GM18873 (cell line): ENCODE results near the gene APLN.

ENCODE experiments used
- ATAC-seq: cut with Tn5 transposase; IDR thresholded peaks from one replicate; pipeline ENCODE4 v1.9.1; 2021; ENCODE audit warnings: mild to moderate bottlenecking, moderate library complexity, moderate number of reproducible peaks; ENCODE audit not compliant: unreplicated experiment, low FRiP score

APLN gene

GRCh38 chrX:129663171-129663570, 8.4 kb upstream of the APLN start:
- no peak for ATAC-seq

GRCh38 chrX:129661369-129661768, 6.6 kb upstream of the APLN start:
- ATAC-seq = no peak

GRCh38 chrX:129659861-129660260, 5.1 kb upstream of the APLN start:
- ATAC-seq = no peak

GRCh38 chrX:129659141-129659540, 4.4 kb upstream of the APLN start:
- no peak for ATAC-seq

DNA sequence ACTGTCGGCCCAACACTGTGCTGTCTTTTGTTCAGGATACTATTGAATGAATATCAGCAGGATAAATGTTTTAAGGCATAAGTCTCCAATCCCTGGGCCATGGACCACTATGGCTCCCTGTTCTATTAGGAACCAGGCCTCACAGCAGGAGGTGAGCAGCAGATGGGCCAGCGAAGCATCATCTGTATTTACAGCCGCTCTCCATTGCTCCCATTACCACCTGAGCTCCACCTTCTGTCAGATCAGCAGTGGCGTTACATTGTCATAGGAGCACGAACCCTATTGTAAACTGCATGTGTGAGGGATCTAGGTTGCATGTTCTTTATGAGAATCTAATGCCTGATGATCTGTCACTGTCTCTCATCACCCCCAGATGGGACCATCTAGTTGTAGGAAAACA, 3.7 kb upstream of the APLN start:
- ATAC-seq = no peak

DNA sequence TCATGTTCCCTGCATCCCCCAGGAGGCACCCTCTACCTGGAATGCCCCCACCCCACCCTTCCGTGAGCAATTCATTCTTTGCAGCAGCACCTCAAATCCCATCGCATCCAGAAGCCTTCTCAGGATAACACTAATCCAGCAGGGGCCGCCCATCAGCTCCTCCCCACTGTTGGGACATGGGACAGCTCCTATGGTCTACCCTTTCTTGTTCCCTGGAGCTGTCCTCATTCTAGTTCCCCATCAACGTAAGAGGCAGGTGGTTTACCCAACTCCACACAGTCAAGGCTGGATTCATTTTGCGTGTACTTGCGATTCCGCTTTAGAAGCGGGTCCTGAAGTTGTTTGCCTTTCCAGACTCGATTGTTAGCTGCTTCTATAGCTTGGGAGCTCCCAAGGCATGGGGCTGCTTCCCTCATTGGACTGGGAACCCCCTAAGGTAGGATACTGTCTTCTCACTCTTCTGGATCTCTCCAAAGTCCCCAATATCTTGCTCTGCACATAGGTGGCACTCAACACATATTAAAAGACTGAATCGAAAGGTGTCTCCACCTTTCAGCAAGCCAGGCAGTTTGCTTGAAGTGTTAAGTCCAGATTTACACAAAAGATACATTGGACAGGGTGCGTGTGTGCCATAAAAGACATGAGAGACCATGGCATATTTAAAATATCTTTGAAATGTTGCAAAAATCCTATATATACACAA, 942 bp upstream of the APLN start:
- no peak for ATAC-seq

- no peak for ATAC-seq
Observed at GRCh38 chrX:129653971-129654651, 645 bp downstream of the APLN start.

- no peak for ATAC-seq
Observed at GRCh38 chrX:129653181-129653970, 1.4 kb downstream of the APLN start.

DNA sequence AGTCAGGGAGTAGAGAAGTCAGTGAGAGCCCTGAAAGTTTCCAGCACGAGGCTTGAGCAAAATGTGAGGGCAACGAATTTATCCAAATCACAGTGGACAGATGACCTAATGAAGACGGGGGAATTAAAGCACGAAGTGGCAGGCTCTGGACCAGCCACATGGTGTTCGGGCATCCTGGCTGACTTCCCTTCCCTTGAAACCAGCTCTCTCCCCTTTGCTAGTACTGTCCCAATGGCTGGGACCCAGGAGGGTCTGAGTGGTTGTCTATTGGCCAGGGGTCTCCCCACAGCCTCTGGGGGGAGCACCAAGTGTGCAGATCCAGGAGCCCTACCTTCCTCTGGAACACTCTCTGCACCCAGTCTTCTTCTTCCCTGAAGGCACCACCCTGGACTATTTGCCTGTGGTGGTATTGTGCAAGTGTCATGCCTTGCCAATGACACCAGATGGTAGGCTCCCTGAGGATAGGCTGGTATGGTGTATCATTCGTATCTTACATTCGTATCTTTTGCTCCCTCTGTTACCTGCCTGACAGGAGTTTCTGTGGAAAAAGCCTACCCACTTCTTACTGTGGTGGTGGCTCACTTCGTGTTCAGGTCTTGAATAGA, 2.1 kb downstream of the APLN start:
- ATAC-seq = no peak

DNA sequence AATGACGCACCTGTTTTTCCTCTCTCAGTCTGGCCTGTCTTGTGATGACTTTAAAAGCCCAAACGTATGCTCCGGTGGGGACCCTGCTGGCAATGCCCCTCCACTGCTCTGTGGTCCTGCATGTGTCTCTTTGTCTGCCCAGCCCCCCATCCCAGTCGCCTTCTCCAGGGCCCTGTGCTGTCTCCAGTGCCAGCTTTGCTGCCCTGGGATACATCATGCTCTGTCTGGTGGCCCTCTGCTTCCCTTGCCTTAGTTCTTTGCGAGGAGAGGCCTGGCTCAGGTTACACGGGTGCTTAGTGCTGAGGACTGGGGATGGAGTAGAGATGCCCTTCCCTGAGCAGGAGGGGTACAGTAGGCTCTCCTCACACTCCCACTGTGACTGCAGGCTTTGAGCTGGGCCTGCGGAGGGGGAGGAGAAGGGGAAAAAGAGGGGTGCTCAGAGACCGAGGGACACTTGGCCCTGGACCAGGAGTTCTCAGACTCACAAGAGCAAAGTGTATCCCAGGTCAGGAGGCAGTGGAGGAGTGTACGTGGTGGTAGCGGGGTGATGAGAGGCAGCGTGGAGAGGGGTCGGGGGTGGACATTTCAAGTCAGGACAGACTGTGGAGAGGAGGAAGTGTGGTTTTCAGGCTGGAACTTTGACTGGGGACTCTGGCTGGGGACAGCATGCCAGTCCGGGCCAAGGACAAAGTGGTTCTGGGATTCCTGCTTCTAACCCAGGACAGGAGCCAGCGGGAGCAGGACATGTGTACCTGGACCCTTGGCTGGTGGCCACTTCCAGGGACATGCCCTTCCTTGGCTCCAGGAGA, 2.8 kb downstream of the APLN start:
- no peak for ATAC-seq

- ATAC-seq = no peak
Observed at GRCh38 chrX:129650821-129651510, 3.8 kb downstream of the APLN start.

GRCh38 chrX:129650183-129650689, 4.5 kb downstream of the APLN start:
- ATAC-seq = no peak

GRCh38 chrX:129649268-129650182, 5.2 kb downstream of the APLN start:
- ATAC-seq = no peak

DNA sequence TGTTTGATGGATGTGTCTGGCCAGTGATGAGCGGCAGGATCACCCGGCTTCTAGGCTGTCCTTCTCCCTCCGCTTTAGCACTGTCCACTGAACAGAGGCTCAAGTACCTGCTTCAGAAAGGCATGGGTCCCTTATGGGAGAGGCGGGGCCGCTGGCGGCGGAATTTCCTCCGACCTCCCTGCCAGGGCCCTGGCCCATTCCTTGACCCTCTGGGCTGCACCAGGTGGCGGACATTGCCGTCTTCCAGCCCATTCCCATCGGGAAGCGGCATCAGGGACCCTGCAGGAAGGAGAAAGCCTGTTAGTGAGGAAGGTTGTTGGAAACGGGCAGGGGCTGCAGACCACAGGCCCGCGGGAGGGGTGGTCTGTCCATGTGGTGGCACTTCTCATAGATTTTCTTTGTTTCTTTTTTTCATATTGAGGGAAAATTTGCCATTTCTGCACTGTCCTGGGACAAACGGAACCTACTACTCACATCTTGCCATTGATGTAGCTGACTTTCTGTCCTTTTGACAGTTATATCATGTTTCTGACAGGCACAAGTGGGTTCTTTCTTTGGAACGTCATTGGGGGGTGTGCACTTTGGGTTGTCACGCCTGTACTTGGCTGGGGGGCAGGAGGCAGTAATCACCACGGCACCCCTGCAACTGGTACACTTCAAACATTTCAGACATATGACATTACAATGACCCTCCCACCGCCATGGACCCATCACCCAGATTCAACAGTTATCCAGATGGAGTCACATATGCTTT, 6.1 kb downstream of the APLN start:
- no peak for ATAC-seq

DNA sequence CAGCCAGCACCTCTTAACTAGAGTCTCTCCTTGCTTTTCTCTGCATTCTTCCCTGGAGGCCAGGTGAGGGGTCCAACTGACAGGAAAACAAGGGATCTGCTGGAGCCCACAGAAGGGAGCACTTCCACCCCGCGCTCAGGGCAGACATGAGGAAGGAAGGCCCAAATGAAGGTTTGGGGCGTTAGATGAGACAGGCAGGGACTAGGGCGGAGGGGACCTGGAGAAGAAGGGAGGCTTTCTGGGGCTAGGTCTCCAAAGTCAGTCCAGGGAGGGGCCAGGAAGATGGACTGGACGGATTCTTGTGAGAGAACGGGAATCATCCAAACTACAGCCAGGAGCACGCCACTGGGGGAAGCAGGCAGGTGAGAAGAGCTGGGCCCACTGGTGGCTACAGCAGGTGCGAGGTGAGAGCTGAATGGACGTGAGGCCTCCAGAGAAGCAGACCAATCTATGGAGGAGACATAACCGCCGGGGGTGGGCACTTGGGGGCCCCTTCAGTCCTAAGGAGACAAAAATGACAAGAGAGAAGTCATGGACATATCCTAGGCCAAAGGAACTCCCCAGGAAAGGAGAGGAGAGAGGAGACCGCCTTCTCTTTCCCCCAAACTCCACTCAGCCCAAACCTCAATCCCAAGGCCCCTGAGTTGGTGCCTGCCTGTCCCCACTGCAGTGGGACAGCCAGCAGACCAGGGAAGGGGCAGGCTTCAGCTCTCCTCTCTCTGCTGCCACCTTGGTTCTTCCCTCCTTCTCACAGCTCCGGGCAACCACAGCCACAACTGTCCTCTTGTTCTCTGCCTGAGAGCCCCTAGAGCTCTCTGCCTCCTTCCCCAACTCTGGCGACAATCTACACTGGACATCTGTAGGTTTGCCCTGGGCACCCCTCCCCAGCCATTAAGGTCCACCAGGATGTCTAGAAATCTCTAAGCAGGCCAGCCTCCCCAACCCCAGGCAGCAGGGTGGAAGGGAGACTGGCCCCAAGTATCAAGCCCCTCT, 7.0 kb downstream of the APLN start:
- ATAC-seq = no peak

- ATAC-seq = no peak
Observed at GRCh38 chrX:129646566-129647417, 8.0 kb downstream of the APLN start.
